Coronary artery (tissue), 2 donors: ENCODE measurements around the gene MED27.
"Not testable (repeated sequence)": the region's sequence is repeated elsewhere in the genome, so short reads cannot be mapped to it uniquely, and the experiment has no call there.

Experiments used
- DNase-seq: peaks from one replicate; pipeline ENCODE4 v3.0.0-alpha.2; 2017; ENCODE audit warnings: low spot score
- H3K27ac ChIP-seq, 2 donors: fragments of 200-600 bp; sonication (generic); one replicate each; pipeline ENCODE4 v1.5.1; 2016 to 2019
- H3K4me3 ChIP-seq: fragments of 200-600 bp; sonication (generic); 2 replicates; pipeline ENCODE4 v1.5.1; 2016; ENCODE audit warnings: mild to moderate bottlenecking, moderate library complexity
- CTCF ChIP-seq: fragments of 200-600 bp; sonication (generic); IDR thresholded peaks from one replicate; pipeline ENCODE4 v1.5.1; 2019; ENCODE audit warnings: antibody characterized with exemption

Gene MED27

DNA sequence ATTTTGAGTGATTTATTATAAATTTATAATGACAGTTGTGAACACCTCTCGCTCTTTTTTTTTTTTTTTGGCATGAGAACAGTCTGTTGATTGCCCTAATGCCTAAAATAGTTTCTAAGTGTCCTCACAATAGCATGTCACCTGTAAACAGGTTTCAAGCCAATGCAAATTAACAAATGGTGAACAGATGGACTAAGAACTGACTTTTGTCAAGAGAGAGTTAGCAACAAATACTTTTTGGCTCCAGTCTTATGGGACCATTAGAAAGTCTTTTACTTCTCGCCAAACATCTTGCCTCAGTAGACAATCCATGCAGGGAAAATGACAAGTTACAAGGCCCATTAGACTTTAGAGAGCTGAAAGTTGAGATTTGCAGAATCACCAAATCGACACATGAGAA, 67.8 kb downstream of the MED27 start:
- no peak overlapping the region for H3K4me3 ChIP-seq
- no peak for TF ChIP-seq CTCF
- no peak for DNase-seq
- H3K27ac ChIP-seq, result no peak overlapping the region

DNA sequence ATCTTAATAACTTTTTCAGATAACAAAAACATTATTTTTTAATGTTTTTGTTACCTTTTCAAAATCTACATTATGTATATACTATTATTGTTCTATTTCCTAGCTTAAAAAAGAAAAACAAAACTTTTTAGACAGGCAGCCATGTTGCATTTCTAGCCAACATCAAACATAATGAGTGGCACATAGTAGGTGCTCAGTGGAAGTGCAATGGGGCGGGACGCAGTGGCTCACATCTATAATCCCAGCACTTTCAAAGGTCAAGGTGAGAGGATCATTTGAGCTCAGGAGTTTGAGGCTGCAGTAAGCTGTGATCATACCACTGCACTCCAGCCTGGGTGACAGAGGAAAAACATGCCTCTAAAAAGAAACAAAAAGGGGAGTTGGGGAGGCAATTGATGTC, 68.4 kb downstream of the MED27 start:
- no peak for TF ChIP-seq CTCF
- Histone ChIP-seq H3K27ac (no peak overlapping the region), H3K4me3 (no peak overlapping the region)
- DNase-seq, result no peak

GRCh38 chr9:132010201-132010600, 69.5 kb downstream of the MED27 start:
- not testable (repeated sequence) for H3K27ac ChIP-seq, DNase-seq, H3K4me3 ChIP-seq

GRCh38 chr9:132008855-132009812, 70.5 kb downstream of the MED27 start:
- TF ChIP-seq CTCF, result no peak
- no peak overlapping the region for H3K27ac ChIP-seq
- no peak overlapping the region for H3K4me3 ChIP-seq
- DNase-seq, result no peak

DNA sequence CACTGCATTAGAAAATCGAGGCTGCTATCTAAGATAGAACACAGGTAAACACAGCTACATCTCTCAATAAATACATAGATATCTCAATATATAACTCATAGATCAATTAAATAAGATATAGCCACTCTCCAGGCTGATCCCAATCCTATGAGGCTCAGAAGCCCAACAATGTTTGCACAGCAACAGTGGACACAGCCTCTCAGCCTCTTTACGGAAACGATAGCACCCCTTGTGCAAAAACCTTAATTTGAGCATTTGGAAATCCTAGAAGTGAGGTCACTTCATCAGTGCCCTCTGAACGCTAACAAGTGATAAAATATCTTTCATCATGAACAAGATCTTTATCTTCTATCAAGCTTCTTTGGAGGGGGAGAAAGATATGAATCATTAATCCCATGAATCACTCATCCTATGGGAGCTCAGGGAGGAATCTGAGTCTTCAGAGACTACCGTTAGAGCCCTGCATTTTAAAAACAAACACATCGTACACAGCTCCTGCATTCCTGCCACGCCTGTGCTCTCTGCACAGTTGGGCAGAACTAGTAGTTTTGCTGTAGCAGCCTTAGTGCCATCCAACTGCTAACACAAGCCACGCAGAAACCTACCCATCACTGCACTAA, 71.4 kb downstream of the MED27 start:
- no peak for TF ChIP-seq CTCF
- Histone ChIP-seq H3K27ac (no peak overlapping the region), H3K4me3 (no peak overlapping the region)

DNA sequence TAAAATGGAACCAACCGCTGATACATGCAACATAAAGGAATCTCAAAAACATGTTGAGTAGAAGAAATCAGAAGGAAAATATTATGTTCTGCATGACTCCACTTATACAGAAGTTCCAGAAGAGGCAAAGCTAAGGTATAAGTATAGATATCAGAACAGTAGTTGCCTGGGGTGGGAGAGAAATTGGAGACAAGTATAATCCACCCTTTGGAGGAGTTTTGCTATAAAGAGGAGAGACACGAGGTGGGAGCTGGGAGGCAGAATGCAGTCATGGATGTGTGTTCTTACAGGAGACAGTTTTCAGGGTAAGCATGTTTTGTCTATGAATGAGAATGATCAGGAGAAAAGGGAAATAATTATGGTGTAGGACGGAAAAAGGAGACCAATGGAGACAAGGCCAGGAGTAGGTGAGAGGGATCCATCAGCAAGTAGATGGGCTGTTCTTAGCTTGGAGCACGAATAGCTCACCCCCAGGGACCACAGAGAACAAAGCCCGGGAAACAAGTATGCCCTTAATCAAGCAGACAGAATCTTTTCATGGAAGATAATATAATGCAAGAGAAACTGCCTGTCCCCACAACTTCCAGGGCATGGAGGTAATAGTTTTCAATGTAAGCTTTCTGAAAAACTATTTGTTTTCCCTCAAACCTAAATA, 72.2 kb downstream of the MED27 start:
- H3K4me3 ChIP-seq, result no peak overlapping the region
- no peak for TF ChIP-seq CTCF
- H3K27ac ChIP-seq, result no peak overlapping the region
- DNase-seq, result no peak

More for the DNA sequence above, 71.4 kb downstream of the MED27 start:
- DNase-seq, result no peak

GRCh38 chr9:132006677-132007370, 72.8 kb downstream of the MED27 start:
- Histone ChIP-seq H3K27ac (no peak overlapping the region), H3K4me3 (no peak overlapping the region)
- no peak for TF ChIP-seq CTCF
- DNase-seq, result no peak
